MCF 10A (cell line): ENCODE data around the gene SIGLEC7. TPM values are rescaled to one million over a fixed set of nuclear protein-coding genes. Genes with fewer than 3 reads are reported as not detected.

Experiments
- BruUV-seq: library from RNA; stranded (reverse); fragments of 400-500 nt; replicated peaks from 2 replicates; lab custom pipeline; 2021; lab: Mats Ljungman, UMichigan
- CTCF ChIA-PET: fragments of 300-600 bp; sonication (Branson Sonifier 250); formaldehyde crosslinking; extraction: SDS; loops from one replicate; lab custom pipeline; 2021; ENCODE audit warnings: antibody characterized with exemption, inconsistent platforms; lab: Yijun Ruan, JAX
- POLR2A ChIA-PET: fragments of 300-600, 350-650 bp; sonication (Branson Sonifier 250); formaldehyde crosslinking; extraction: SDS; loops from one replicate; lab custom pipeline; 2020; ENCODE audit warnings: antibody characterized with exemption, inconsistent platforms; lab: Yijun Ruan, JAX
- DNase-seq: peaks from one replicate; pipeline ENCODE4 v3.0.0-alpha.2; 2018; ENCODE audit not compliant: unreplicated experiment
- H3K27ac Mint-ChIP-seq: one replicate; pipeline ENCODE4 v1.8.0; 2022; ENCODE audit warnings: mild to moderate bottlenecking, low read depth, mixed read lengths; ENCODE audit not compliant: unreplicated experiment
- H3K27me3 Mint-ChIP-seq: one replicate; pipeline ENCODE4 v1.8.0; 2022; ENCODE audit warnings: mixed read lengths; ENCODE audit not compliant: insufficient read depth, unreplicated experiment
- H3K36me3 Mint-ChIP-seq: one replicate; pipeline ENCODE4 v1.8.0; 2022; ENCODE audit warnings: mild to moderate bottlenecking, moderate library complexity, mixed read lengths; ENCODE audit not compliant: insufficient read depth, unreplicated experiment
- H3K4me1 Mint-ChIP-seq: one replicate; pipeline ENCODE4 v1.8.0; 2022; ENCODE audit warnings: mixed read lengths; ENCODE audit not compliant: insufficient read depth, unreplicated experiment
- H3K4me3 Mint-ChIP-seq: one replicate; pipeline ENCODE4 v1.8.0; 2022; ENCODE audit warnings: mild to moderate bottlenecking, moderate library complexity, mixed read lengths; ENCODE audit not compliant: unreplicated experiment
- H3K9me3 Mint-ChIP-seq: one replicate; pipeline ENCODE4 v1.8.0; 2022; ENCODE audit warnings: mixed read lengths; ENCODE audit not compliant: unreplicated experiment
- intact Hi-C: fragments of 100-400 bp; cut with micrococcal nuclease; formaldehyde crosslinking; loops from 2 replicates; pipeline ENCODE4 v1.14.1; 2022
- total RNA-seq: library from RNA; stranded (reverse); gene quantifications from 2 replicates; pipeline ENCODE4 v1.2.3, GENCODE V29; 2022
- TF ChIP-seq, protein P1 (sequence below): fragments of 200-600 bp; IDR thresholded peaks from one replicate; pipeline ENCODE4 v1.8.0; 2022; ENCODE audit warnings: antibody characterized with exemption, mild to moderate bottlenecking; ENCODE audit not compliant: unreplicated experiment

Gene SIGLEC7
- total RNA-seq, 1 experiment from 2014 or later, result not detected

DNA sequence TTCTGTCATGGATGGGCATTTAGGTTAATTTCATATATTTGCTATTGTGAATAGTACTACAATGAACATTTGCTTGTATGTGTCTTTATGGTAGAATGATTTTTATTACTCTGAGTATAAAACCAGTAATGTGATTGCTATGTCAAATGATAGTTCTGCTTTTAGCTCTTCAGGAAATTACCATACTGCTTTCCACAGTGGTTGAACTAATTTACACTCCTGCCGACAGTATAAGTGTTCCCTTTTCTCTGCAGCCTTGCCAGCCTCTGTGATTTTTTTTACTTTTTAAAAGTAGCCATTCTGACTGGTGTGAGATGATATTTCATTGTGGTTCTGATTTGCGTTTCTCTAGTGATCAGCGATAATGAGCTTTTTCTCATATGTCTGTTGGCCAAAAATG, 6.5 kb downstream of the SIGLEC7 start:
- Mint-ChIP-seq H3K4me1 (no peaks in the 10 kb centered on the region), H3K27me3 (no peaks in the 10 kb centered on the region), H3K4me3 (no peak overlapping the region), H3K27ac (no peak overlapping the region), H3K36me3 (peaks cover 5% of the 10 kb centered on the region), H3K9me3 (peaks cover 42% of the 10 kb centered on the region)
- BruUV-seq, result no TSS peak
- intact Hi-C loops, result no loop called here
- TF ChIP-seq, protein P1, sequence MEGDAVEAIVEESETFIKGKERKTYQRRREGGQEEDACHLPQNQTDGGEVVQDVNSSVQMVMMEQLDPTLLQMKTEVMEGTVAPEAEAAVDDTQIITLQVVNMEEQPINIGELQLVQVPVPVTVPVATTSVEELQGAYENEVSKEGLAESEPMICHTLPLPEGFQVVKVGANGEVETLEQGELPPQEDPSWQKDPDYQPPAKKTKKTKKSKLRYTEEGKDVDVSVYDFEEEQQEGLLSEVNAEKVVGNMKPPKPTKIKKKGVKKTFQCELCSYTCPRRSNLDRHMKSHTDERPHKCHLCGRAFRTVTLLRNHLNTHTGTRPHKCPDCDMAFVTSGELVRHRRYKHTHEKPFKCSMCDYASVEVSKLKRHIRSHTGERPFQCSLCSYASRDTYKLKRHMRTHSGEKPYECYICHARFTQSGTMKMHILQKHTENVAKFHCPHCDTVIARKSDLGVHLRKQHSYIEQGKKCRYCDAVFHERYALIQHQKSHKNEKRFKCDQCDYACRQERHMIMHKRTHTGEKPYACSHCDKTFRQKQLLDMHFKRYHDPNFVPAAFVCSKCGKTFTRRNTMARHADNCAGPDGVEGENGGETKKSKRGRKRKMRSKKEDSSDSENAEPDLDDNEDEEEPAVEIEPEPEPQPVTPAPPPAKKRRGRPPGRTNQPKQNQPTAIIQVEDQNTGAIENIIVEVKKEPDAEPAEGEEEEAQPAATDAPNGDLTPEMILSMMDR, result no peak
- ChIA-PET CTCF (interaction anchor here (0.6 to 1.2 kb wide), 2 partner anchors 10 to 527 kb away, joined by 3 to 6 read pairs; no protein-coding TSS in a partner anchor), POLR2A (no interaction called here)
- no peak for DNase-seq

DNA sequence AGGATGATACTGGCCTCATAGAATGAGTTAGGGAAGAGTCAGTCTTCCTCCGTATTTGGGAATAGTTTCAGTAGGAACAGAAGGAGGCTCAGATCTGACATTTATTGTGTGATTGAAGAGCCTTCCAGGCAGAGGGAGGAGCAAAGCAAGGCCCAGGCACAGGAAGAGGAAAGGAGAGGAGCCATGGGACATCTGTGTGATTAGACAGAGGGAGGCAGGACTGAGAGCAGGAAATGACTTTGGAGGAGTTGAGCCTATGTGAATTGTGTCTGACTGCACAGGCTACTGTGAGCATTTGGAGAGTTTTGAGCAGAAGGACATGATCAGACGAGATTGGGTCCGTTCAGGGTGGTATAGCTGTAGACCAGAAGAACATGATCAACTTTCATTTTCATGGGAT, 8.5 kb downstream of the SIGLEC7 start:
- no TSS peak for BruUV-seq
- no peaks in the 10 kb centered on the region for H3K27me3 Mint-ChIP-seq
- TF ChIP-seq, protein P1, result no peak
- no peak for DNase-seq
- H3K4me1 Mint-ChIP-seq, result no peaks in the 10 kb centered on the region
- ChIA-PET CTCF (interaction anchor here (0.8 kb wide), 1 partner anchor 36 kb away, joined by 3 read pairs; no protein-coding TSS in a partner anchor), POLR2A (no interaction called here)
- peaks cover 4% of the 10 kb centered on the region for H3K36me3 Mint-ChIP-seq
- intact Hi-C loops, result no loop called here
- H3K27ac Mint-ChIP-seq, result no peak overlapping the region
- H3K9me3 Mint-ChIP-seq, result peaks cover 42% of the 10 kb centered on the region
- H3K4me3 Mint-ChIP-seq, result no peak overlapping the region

DNA sequence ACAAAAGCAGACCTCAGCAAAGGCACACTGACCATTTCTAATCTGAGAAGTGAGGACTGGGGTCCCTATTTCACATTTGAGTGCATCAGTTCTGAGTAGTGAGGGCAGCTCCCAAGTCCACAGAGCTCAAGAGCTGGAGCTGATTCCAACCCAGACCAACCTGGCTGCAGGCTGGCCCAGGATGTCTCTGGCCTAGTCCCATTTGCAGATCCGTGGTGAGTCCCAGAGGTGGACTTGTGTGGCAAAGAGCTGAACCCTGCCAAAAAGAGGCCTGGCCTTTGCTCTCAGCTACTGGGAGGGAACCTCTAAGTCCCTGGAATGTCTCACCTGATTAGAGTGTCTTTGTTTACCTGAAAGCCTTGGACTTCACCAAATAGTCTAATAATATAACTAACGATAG, 14.6 kb downstream of the SIGLEC7 start:
- ChIA-PET POLR2A (no interaction called here), CTCF (interaction anchor here (0.6 to 2.4 kb wide), 6 partner anchors 10 to 139 kb away, joined by 3 to 16 read pairs (median 4); no protein-coding TSS in a partner anchor)
- H3K9me3 Mint-ChIP-seq, result peaks cover 14% of the 10 kb centered on the region
- DNase-seq, result no peak
- no peak overlapping the region for H3K4me3 Mint-ChIP-seq
- no peak overlapping the region for H3K27ac Mint-ChIP-seq
- H3K27me3 Mint-ChIP-seq, result no peaks in the 10 kb centered on the region
- intact Hi-C loops, result no loop called here
- H3K4me1 Mint-ChIP-seq, result no peaks in the 10 kb centered on the region
- H3K36me3 Mint-ChIP-seq, result no peaks in the 10 kb centered on the region
- BruUV-seq, result no TSS peak
- TF ChIP-seq, protein P1, result no peak

DNA sequence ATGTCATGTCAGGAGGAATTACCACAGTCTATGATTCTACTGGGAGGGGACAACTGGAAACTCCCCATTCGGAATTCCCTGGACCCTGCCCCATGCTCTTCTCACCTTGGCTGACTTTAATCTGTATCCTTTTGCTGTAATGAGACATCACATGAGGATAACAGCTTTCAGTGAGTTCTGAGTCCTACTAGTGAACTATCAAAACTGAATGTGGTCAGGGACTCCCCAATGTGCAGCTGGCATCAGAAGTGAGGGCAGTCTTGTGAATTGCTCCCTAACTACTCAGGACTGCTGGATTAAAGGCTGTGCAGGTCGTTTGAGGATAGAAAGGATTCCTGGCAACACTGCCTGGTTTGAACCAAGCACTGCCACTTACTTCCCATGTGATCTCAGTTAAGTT, 15.2 kb downstream of the SIGLEC7 start:
- BruUV-seq, result no TSS peak
- CTCF ChIA-PET, result interaction anchor here (0.5 to 2.4 kb wide), 7 partner anchors 10 to 771 kb away, joined by 3 to 16 read pairs (median 3); no protein-coding TSS in a partner anchor
- POLR2A ChIA-PET, result no interaction called here
- H3K4me1 Mint-ChIP-seq, result no peaks in the 10 kb centered on the region
- H3K27me3 Mint-ChIP-seq, result no peaks in the 10 kb centered on the region
- peaks cover 12% of the 10 kb centered on the region for H3K9me3 Mint-ChIP-seq
- H3K4me3 Mint-ChIP-seq, result no peak overlapping the region
- DNase-seq, result no peak
- no peaks in the 10 kb centered on the region for H3K36me3 Mint-ChIP-seq
- TF ChIP-seq, protein P1, result no peak
- intact Hi-C loops, result no loop called here
- H3K27ac Mint-ChIP-seq, result no peak overlapping the region
